DND-41 (cell line): ENCODE measurements around the gene PHF20.

Experiments
- EZH2 ChIP-seq: IDR thresholded peaks from 3 replicates; pipeline ENCODE4 v1.6.1; 2012; ENCODE audit warnings: borderline replicate concordance, low read depth, mild to moderate bottlenecking, moderate library complexity, low read length, inconsistent platforms; ENCODE audit not compliant: severe bottlenecking
- TF ChIP-seq, protein P1 (sequence below): IDR thresholded peaks from 2 replicates; pipeline ENCODE4 v1.5.1; 2012; ENCODE audit warnings: borderline replicate concordance, low read length, moderate library complexity, mild to moderate bottlenecking; ENCODE audit not compliant: poor library complexity, severe bottlenecking; ENCODE audit errors: extremely low read depth

- TF ChIP-seq, protein P1, sequence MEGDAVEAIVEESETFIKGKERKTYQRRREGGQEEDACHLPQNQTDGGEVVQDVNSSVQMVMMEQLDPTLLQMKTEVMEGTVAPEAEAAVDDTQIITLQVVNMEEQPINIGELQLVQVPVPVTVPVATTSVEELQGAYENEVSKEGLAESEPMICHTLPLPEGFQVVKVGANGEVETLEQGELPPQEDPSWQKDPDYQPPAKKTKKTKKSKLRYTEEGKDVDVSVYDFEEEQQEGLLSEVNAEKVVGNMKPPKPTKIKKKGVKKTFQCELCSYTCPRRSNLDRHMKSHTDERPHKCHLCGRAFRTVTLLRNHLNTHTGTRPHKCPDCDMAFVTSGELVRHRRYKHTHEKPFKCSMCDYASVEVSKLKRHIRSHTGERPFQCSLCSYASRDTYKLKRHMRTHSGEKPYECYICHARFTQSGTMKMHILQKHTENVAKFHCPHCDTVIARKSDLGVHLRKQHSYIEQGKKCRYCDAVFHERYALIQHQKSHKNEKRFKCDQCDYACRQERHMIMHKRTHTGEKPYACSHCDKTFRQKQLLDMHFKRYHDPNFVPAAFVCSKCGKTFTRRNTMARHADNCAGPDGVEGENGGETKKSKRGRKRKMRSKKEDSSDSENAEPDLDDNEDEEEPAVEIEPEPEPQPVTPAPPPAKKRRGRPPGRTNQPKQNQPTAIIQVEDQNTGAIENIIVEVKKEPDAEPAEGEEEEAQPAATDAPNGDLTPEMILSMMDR = no peak
- no peak for TF ChIP-seq EZH2
Measured at GRCh38 chr20:35988910-35989463, 217.2 kb downstream of the PHF20 start.
